Measurements from ENCODE around the gene RCC1.
"Not testable (repeated sequence)": the region's sequence is repeated elsewhere in the genome, so short reads cannot be mapped to it uniquely, and the experiment has no call there.

Gene RCC1

DNA sequence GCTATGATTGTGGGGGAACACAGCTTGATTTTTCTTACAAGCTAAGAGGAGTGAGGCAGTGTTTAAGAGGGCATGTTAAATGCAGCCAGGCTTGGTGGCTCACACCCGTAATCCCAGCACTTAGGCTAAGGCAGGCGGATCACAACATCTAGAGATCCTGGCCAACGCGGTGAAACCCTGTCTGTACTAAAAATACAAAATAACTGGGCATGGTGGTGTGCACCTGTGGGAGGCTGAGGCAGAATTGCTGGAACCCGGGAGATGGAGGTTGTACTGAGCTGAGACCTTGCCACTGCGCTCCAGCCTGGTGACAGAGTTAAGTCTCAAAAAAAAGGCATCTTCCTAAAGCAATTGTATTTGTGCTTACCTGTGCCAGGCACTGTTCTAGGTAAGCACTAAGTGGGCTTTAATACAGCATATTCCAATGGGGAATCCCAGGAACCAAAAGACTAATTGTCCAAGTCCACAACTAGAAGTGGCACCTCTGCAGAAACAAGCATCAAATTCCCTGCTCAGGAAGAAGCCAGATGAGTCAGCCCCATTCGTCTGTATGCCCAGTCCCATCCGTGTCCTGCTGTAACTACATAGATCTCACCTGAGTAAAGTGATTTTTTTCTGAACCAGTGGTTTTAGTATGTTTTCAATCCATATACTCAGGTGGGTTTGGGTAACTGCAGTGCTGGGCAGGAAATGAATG is 4.6 kb downstream of the RCC1 start:
- in situ Hi-C loops (cut with HindIII; ENCODE audit: low sequenced_read_pairs): no loop called here

DNA sequence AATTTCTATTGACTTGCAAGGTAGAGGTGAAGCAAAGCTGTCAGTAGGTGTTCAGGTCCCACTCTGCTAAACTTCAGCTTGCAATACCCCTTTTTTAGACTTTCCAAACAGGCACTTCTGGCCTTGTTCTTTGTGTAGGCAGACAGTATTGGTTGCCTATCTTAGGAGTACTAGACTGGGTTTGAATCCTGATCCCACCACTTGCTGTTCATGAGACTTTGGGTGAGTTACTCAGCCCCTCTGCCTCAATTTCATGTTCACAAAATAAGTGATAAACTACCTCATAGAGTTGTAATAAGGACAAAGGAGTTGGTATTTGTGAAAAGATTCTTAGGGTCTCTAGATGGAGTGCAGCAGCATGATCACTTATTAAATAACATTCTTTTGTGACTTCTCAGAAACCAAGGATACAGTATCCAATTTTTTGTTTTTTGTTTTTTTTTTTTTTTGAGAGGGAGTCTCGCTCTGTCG is 5.2 kb downstream of the RCC1 start:
- in situ Hi-C loops (cut with HindIII; ENCODE audit: low sequenced_read_pairs): no loop called here

DNA sequence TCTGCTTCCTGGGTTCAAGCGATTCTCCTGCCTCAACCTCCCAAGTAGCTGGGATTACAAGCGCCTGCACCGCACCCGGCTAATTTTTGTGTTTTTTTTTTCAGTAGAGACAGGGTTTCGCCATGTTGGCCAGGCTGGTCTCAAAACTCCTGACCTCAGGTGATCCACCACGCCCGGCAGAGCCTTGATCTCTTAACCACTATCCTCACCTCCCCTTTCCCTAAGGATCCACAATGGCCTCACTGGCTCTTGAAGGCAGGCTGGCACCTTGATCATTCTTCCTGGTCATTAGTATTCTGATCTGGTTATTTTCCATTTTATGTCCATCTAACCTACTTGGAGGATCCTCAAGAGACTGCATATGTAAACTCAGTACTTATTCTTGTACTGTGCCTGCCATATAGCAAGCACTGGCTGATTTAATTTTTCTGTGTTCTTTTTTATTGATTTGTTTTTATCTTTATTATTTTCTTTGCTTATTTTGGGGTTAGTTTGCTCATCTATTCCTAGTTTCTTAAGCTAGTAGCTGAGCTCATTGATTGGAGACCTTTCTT is 6.3 kb downstream of the RCC1 start:
- in situ Hi-C loops (cut with HindIII; ENCODE audit: low sequenced_read_pairs): no loop called here

DNA sequence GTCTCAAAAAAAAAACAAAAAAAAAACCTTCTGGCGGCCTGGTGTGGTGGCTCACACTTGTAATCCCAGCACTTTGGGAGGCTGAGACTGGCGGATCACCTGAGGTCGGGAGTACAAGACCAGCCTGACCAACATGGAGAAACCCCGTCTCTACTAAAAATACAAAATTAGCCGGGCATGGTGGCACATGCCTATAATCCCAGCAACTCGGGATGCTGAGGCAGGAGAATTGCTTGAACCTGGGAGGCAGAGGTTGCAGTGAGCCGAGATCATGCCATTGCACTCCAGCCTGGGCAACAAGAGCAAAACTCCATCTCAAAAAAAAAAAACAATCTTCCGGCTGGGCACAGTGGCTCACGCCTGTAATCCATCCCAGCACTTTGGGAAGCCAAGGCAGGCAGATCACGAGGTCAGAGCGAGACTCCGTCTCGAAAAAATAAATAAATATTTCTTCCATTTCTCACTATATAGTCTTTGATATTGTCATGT is 8.6 kb downstream of the RCC1 start:
- in situ Hi-C loops (cut with HindIII; ENCODE audit: low sequenced_read_pairs): not testable (repeated sequence)

DNA sequence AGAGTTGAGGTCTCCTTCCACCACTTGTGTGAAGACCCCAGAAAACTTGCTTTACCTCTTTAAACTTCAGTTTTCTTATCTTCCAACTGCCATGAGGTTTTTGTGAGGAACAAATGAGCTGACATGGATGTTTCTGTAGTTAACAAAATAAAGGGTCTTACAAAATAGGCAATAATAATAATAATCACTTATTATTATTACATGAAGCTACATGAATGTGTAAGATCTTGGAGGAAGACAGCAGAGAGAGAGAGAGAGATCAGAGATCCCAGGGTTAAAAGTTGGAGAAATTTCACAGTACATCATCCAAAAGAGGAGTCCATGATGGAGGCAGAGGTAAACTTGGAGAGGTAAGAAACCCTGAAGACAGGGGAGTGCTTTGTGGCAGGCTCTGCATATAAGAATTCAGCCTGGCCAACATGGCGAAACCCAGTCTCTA is 10.7 kb downstream of the RCC1 start:
- in situ Hi-C loops (cut with HindIII; ENCODE audit: low sequenced_read_pairs): no loop called here

DNA sequence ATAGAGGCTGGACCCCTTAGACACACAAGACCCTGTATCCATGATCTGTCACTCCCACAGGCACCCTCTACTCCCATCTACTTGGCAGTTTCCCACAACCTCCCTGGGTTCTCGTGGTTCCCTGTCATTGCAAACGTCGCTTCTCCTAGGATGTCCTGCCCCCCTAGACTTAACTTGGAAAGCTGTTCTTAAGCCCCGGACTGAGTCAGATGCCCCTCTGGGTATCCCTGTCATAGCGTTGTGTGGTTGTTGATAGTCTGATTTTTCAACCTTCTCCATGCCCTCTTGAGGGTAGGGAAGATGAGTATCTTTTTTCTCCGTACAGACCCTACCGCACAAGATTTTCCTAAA is 11.8 kb downstream of the RCC1 start:
- in situ Hi-C loops (cut with HindIII; ENCODE audit: low sequenced_read_pairs): no loop called here

DNA sequence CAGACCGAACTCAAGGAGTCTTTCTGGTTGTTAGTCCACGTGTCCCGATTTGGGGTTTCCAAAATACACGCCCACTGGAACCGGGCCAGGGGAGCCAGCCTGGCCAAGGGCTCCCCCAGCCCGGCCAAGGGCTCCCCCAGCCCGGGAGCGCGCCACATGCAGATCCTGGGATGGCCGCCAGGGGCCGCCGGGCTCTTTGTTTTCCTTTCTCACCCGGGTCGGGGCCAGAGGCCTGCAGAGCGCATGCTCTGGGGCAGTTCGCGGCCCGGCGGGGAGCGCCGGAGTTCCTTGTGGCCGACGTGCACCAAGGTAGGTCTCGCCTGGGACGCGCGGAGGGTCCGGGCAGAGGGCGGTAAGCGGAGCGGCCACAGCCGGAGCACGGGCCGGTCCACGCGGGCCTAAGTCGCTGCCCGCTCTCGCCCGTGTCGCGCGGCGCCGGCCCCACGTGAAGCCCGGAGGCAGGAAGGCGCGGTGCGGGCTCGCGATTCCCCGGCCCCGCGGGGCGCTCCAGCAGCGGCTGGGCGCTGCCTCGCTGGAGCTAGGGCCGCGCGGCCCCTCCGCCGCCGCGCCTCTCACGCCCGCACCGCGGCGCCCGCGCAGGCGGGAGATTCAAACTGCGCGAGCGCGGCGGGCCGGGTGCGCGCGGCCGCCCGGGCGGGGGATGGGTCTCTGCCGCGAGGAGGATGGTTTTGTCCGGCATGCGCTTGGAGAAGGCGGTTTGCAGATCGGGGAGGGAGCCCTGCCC is 12.3 kb downstream of the RCC1 start:
- in situ Hi-C loops (cut with HindIII; ENCODE audit: low sequenced_read_pairs): no loop called here

DNA sequence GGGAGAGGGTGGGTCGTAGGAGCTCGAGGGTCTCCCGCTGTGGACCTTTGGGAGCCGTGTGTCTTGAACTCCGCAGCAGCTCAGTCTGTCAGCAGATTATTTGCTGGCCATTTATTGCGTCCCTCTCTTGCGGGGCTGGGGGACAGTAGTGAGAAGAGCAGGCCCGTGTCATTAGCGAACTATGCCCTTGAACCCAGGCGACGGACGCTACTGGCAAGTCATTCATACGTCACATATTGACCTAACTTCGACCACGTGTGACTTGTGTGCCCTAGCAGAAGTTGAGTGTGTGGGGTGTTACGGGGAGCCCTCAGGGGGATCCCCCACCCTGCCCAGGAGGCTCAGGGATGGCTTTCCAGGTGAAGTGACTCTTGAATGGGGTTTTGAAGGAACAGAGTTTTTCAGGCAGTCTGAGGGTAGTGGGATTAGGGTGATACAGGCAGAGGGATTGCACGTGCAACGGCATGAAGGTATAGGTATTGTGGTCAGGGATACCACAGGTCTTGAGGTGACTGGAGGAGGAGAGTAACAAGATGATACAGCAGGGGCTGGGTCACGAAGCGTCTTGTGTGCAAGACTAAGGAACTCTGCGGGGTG is 13.0 kb downstream of the RCC1 start:
- in situ Hi-C loops (cut with HindIII; ENCODE audit: low sequenced_read_pairs): no loop called here

DNA sequence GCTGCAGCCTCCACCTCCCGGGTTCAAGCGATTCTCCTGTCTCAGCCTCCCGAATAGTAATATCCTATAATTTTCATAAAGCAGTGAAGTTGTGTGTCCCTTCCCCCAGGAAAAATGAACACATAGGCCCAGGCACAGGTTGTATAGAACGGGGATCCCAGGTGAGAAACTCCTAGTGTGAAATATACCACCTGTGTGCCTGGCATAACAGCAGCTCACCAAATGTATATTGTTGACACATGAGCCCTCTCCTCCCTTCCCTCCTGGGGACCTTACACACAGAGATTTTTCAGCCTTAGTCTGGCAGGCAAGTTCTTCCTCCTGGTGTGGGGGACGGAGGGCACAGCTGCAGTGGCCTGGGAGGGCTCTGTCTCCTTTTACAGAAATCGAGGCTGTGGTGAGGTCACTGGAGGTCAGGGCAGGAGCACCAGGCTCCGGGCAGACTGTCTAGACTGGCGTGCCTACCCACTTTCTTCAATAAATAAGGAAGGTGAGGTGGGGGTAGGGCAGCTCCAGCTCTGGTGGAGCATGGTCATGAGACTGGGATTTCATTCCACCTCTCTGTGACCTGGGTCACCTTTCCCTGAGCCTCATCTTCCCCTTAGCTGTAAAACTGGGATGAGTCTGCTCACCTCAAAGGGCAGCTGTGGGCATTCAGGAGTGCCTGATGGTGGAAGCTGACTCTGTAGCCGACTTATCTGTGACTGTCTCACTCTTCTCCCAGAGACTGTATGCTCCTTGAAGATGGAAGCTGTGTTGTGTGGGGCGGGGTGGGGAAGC is 14.3 kb downstream of the RCC1 start:
- in situ Hi-C loops (cut with HindIII; ENCODE audit: low sequenced_read_pairs): no loop called here

DNA sequence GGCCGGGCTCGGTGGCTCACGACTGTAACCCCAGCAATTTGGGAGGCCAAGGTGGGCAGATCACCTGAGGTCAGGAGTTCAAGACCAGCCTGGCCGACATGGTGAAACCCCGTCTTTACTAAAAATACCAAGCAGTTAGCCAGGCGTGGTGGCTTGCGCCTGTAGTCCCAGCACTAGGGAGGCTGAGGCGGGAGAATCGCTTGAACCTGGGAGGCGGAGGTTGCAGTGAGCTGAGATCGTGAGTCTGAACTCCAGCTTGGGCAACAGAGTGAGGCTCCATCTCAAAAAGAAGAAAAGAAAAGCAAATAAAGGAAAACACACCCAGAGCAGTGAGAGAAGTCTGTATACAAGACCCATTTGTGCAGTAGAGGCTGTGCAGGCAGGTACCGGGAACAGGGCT is 15.0 kb downstream of the RCC1 start:
- in situ Hi-C loops (cut with HindIII; ENCODE audit: low sequenced_read_pairs): not testable (repeated sequence)

DNA sequence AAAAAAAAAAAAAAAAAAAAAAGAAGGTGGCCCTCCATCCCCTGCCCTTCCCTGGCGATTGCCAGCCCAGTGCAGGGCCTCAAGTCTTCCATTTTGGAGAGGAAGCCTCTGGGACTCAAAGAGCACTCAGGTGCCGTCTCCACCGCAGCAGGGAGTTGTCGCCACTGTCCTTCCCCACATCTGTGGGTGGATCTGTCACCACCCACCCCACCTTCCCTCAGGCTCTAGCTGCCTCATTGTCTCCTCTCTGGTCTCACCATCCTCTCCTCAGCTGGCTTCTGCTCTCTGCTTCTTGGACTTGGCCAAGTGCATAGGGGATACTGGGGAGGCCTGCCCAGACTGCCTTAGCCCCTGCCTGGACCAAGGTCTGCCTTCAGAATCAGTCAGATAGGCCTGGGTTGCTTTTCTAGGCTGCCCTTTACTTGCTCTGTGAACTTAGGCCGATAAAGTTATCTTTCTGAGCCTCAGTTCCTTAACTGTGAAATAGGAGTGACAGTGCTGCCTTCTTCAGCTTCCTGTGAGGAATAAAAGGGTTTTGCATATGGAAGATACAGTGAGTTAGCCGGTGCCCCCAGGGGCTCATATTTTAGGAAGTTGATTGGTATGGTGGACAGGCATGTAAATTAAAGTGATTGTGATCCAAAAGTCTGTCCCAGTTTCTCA is 15.8 kb downstream of the RCC1 start:
- in situ Hi-C loops (cut with HindIII; ENCODE audit: low sequenced_read_pairs): no loop called here

DNA sequence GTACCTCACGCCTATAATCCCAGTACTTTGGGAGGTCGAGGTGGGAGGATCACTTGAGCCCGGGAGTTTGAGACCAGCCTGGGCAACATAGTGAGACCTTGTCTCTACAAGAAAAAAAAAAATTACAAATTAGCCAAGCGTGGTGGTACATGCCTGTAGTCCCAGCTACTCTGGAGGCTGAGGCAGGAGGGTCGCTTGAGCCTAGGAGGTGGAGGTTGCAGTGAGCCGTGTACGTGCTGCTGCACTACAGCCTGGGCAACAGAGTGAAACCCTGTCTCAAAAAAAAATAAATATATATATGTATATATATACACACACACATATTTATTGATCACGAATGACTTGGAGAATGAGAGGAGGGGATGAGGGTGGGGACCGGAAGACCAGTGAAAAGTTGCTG is 16.7 kb downstream of the RCC1 start:
- in situ Hi-C loops (cut with HindIII; ENCODE audit: low sequenced_read_pairs): not testable (repeated sequence)

DNA sequence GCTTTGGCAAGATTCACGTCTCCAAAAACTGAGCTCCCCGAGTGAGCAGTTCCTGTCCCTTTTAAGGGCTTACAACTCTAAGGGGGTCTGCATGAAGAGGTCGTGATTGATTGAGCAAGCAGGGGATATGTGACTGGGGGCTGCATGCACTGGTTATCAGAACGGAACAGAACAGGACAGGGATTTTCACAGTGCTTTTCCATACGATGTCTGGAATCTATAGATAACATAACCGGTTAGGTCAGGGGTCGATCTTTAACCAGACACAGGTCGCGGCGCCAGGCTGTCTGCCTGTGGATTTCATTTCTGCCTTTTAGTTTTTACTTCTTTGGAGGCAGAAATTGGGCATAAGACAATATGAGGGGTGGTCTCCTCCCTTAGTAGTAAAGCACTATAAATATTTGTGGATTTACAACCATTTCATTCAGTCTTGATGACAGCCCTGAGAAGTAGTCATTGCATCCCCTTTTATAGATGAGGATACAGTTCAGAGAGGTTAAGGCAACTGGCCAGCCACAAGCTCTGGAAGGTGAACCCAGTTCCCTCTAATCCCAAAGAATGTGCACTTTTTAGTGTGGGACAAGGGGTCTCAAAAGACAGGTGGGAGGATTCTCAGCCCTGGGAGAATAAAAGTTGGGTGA is 19.3 kb downstream of the RCC1 start:
- in situ Hi-C loops (cut with HindIII; ENCODE audit: low sequenced_read_pairs): not testable (repeated sequence)

DNA sequence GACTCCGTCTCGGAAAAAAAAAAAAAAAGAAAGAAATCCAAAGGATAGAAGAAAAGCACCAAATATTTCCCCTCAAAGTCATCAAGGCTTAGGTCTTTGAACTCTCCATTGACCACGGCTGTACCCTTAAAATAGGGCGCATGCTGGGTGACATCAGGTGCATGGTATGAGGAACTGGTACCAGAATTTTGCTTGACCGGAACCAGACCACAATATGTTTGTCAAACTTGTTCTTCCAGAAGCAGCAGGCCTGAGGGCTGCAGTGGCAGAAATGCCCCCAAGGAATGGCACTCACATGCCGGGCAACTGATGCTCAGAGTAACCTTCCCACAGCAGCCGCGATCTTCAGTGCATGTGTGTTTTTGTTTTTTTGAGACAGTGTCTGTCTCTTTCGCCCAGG is 21.0 kb downstream of the RCC1 start:
- in situ Hi-C loops (cut with HindIII; ENCODE audit: low sequenced_read_pairs): no loop called here

DNA sequence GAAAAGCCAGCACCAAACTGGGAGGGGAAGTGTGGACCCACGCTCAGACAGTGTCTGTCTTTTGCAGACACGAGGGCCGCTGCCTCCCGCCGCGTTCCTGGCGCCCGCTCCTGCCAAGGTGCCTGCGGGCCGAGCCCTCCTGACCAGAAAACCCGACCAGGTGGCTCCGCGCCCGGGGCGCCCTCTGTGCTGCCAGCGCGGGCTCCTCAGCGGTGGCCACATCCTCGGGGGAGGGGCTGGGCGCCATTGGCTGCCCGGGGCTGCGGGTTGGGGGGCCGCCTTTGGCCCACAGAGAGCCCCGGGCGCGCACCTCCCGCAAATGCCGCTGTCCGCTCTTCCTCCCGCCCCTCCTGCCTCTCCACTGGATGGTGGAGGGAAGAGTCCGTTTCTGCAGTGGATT is 24.6 kb downstream of the RCC1 start:
- in situ Hi-C loops (cut with HindIII; ENCODE audit: low sequenced_read_pairs): no loop called here

DNA sequence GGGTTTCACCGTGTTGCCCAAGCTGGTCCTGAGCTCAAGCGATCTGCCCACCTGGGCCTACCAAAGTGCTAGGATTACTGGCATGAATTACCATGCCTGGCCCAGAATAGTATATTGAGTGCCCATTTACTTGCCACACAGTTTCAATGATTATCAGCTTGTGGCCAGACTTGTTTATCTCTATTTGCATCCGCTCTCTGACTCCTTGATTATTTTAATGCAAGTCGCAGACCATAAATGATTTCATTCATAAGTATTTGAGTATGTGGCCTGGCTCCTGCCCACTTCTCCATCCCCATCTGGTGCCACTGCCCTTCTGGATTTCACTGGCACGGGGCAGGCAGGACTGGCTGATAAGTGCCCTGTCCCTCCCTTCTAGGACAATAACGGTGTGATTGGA is 28.8 kb downstream of the RCC1 start:
- in situ Hi-C loops (cut with HindIII; ENCODE audit: low sequenced_read_pairs): no loop called here

DNA sequence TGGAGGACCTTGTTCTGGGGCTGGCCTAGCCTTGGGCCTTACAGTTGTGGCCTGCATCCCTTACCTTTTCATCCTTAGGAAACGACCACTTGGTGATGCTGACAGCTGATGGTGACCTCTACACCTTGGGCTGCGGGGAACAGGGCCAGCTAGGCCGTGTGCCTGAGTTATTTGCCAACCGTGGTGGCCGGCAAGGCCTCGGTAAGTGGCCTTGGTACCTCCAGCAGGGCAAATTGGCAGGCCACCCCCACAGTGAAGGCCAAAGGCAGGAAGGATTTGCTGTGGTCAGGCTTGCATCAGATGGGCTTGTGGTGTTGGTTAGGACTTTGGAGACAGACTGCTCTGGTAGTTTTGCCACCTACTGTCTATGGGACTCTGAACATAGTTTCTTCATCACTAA is 29.3 kb downstream of the RCC1 start:
- in situ Hi-C loops (cut with HindIII; ENCODE audit: low sequenced_read_pairs): no loop called here

DNA sequence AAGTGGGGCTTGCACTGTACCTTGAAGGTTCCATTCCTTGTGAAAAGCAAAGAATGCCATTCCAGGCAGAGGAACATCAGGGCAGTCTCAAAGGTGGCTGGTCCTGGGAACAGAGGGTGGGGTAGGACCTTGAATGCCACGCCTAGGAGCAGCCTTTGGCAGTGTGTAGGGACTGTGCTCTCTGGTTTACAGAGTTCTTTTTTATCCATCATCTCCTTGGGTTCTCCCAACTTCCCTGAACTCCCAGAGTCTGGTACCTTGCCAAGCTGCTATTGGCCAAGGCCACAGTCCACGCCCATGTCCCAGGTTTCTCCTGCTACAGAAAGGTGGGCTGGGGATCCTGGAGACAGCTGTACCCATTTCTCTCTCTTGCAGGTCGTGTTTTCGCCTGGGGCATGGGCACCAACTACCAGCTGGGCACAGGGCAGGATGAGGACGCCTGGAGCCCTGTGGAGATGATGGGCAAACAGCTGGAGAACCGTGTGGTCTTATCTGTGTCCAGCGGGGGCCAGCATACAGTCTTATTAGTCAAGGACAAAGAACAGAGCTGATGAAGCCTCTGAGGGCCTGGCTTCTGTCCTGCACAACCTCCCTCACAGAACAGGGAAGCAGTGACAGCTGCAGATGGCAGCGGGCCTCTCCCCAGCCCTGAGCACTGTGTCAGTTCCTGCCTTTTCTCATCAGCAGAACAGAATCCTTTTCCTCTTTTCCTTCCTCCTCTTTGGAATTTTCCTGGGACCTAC is 31.8 kb downstream of the RCC1 start:
- in situ Hi-C loops (cut with HindIII; ENCODE audit: low sequenced_read_pairs): no loop called here

DNA sequence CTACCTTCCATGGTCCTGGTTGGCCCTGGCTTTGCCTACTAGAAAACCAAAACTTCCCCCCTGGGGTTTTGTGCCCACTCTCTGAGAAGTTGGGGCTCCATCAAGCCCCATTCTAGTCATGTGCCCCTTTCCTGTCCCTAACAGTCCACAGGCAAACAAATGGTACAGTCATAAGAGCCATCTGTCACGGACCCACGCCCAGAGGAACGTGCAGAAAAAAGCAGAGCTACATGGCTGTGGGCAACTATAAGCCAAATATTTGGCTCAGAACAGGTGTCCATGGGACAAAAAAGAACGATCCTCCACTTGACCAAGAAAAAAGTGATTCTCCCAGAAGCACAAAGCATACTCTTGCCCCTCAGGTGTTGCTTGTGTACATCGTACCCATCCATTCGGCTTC is 32.4 kb downstream of the RCC1 start:
- in situ Hi-C loops (cut with HindIII; ENCODE audit: low sequenced_read_pairs): no loop called here
